OCI-LY7 (cell line): Measurements from ENCODE around the gene DISC1.

ENCODE experiments used
- EZH2phosphoT487 ChIP-seq: fragments of 200-600 bp; sonication (generic); IDR thresholded peaks from 2 replicates; pipeline ENCODE4 v1.6.1; 2018; ENCODE audit warnings: low read depth, borderline replicate concordance, mild to moderate bottlenecking, mixed run types, antibody characterized with exemption, low read length, moderate library complexity, mixed read lengths
- TF ChIP-seq, protein P1 (sequence below): fragments of 200-600 bp; sonication (generic); conservative IDR thresholded peaks from 2 replicates; pipeline ENCODE4 v1.5.1; 2014; ENCODE audit warnings: mild to moderate bottlenecking, antibody characterized with exemption, low read length, moderate library complexity, mixed read lengths

DNA sequence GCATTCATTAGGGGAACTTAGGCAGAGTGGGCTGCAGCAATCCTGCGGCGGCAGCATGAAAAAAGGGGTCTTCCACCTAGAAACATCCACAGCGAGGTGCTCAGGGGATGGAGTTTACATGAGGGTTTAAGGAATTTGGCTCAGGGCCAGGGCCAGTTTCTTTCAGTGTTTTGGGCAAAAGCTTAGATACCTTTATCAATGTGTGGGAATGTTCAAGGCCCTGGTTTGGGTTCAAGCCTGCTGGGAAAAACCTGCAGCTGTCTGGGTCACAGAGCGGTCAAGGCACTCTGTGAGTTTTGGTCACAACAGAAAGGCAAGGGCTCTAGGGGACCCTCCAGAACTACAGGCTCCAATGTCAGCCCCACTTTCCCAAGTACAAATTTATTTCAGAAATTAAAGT, 230.3 kb downstream of the DISC1 start:
- TF ChIP-seq, protein P1, sequence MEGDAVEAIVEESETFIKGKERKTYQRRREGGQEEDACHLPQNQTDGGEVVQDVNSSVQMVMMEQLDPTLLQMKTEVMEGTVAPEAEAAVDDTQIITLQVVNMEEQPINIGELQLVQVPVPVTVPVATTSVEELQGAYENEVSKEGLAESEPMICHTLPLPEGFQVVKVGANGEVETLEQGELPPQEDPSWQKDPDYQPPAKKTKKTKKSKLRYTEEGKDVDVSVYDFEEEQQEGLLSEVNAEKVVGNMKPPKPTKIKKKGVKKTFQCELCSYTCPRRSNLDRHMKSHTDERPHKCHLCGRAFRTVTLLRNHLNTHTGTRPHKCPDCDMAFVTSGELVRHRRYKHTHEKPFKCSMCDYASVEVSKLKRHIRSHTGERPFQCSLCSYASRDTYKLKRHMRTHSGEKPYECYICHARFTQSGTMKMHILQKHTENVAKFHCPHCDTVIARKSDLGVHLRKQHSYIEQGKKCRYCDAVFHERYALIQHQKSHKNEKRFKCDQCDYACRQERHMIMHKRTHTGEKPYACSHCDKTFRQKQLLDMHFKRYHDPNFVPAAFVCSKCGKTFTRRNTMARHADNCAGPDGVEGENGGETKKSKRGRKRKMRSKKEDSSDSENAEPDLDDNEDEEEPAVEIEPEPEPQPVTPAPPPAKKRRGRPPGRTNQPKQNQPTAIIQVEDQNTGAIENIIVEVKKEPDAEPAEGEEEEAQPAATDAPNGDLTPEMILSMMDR, result no peak
- TF ChIP-seq EZH2phosphoT487, result no peak
